Skin epidermis (tissue), 12 donors: ENCODE data around the gene WNT2.
"Not testable (repeated sequence)": the region's sequence is repeated elsewhere in the genome, so short reads cannot be mapped to it uniquely, and the experiment has no call there.

Experiments
- H3K27ac ChIP-seq, 21 experiments: fragments of 200-600 bp; sonication (generic) in 11 of 21; one replicate each; pipeline ENCODE4 v1.5.0; 2020; ENCODE audit warnings: mild to moderate bottlenecking in 3 of 21, inconsistent platforms in 2 of 21, moderate library complexity in 2 of 21
- H3K4me3 ChIP-seq, 7 experiments: fragments of 200-600 bp; sonication (generic) in 2 of 7; one replicate each; pipeline ENCODE4 v1.5.0; 2020; ENCODE audit warnings: inconsistent platforms in 2 of 7, mild to moderate bottlenecking in 2 of 7, moderate library complexity in 1 of 7

The WNT2 gene

GRCh38 chr7:117312593-117313580 is 10.0 kb downstream of the WNT2 start:
- Histone ChIP-seq H3K4me3 (no peak overlapping the region), H3K27ac (no peak overlapping the region)

- H3K27ac ChIP-seq, result no peak overlapping the region
- H3K4me3 ChIP-seq, result no peak overlapping the region
Measured at GRCh38 chr7:117308891-117309290, 14.0 kb downstream of the WNT2 start.

- H3K27ac ChIP-seq, result no peak overlapping the region
- H3K4me3 ChIP-seq, result no peak overlapping the region
Measured at GRCh38 chr7:117302396-117302795, 20.5 kb downstream of the WNT2 start.

GRCh38 chr7:117300506-117300905 is 22.4 kb downstream of the WNT2 start:
- H3K4me3 ChIP-seq, H3K27ac ChIP-seq: not testable (repeated sequence)

GRCh38 chr7:117297606-117298005 is 25.3 kb downstream of the WNT2 start:
- Histone ChIP-seq H3K4me3 (no peak overlapping the region), H3K27ac (no peak overlapping the region)

GRCh38 chr7:117296066-117296465 is 26.8 kb downstream of the WNT2 start:
- Histone ChIP-seq H3K4me3 (no peak overlapping the region), H3K27ac (no peak overlapping the region)

GRCh38 chr7:117285826-117286225 is 37.0 kb downstream of the WNT2 start:
- Histone ChIP-seq H3K27ac (no peak overlapping the region), H3K4me3 (no peak overlapping the region)

GRCh38 chr7:117284692-117285091 is 38.2 kb downstream of the WNT2 start:
- Histone ChIP-seq H3K27ac (peak overlapping the region in 1 of 21 experiments; percentile 77), H3K4me3 (no peak overlapping the region)

GRCh38 chr7:117283779-117284178 is 39.1 kb downstream of the WNT2 start:
- Histone ChIP-seq H3K27ac (peak overlapping the region in 3 of 21 experiments; percentile 37 to 77 (median 41)), H3K4me3 (no peak overlapping the region)

DNA sequence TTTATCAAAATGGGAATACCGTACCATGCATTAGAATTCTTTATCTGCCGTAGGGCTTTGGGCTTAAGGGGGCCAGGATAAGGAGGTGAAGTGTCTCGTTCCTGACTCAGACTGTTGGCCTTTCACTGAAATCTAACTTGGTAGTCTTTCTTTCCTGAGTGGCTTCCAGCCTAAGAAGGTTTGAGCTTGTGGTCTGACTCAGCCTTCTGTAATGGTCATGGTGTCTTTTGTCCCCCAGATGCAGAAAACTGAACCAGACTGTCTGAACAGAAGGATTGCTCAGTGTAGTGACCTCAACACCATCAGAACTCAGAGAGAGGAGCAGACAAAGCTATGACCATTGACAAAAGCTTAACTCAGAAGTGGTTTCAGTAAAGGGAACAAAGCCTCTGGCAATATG is 39.5 kb downstream of the WNT2 start:
- Histone ChIP-seq H3K27ac (peak overlapping the region in 2 of 21 experiments; percentile 37 to 77), H3K4me3 (no peak overlapping the region)

DNA sequence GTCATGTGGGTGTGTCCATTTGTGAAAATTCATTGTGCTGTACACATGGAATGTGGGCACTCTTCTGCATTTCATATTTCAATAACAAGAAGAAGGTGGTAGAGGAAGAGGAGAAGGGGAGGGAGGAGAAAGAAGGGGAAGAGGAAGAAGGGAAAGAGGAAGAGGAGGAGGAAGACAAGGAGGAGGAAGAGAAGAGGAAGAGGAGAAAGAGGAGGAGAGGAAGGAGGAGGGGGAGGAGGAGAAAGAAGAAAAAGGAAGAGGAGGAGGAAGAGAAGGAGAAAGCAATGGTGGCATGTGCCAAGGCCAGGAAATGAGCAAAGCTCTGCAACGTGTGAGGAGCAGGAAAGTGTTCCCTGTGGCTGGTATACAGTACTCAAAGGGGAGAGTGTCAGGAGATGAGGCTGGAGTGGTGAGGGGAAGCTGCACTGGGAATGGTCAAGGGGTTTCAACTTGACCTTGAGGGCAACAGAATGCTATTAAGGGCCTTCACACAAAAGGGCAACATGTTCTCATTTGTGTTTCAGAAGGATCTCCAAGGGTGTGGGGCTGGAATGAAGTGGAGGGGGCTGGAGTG is 40.5 kb downstream of the WNT2 start:
- Histone ChIP-seq H3K4me3 (no peak overlapping the region), H3K27ac (no peak overlapping the region)

DNA sequence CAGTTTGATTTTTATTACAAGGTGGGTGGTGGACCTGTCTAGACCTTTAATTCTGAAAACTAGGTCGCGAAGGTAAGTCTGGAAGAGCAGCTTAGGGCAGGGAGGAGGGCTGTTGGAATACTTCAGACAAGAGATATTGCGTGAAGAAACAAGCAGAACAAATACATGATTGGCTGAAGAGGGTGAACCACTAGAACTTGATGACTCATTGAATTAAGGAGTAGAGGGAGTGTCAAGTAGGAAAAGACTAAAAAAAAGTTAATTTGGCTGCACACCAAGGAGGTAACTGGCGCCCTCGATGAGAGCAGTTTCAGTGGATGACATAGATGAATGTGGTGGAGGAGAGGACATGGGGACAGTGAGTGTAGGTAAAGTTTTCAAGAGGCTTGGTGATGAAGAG is 41.3 kb downstream of the WNT2 start:
- Histone ChIP-seq H3K4me3 (no peak overlapping the region), H3K27ac (no peak overlapping the region)

DNA sequence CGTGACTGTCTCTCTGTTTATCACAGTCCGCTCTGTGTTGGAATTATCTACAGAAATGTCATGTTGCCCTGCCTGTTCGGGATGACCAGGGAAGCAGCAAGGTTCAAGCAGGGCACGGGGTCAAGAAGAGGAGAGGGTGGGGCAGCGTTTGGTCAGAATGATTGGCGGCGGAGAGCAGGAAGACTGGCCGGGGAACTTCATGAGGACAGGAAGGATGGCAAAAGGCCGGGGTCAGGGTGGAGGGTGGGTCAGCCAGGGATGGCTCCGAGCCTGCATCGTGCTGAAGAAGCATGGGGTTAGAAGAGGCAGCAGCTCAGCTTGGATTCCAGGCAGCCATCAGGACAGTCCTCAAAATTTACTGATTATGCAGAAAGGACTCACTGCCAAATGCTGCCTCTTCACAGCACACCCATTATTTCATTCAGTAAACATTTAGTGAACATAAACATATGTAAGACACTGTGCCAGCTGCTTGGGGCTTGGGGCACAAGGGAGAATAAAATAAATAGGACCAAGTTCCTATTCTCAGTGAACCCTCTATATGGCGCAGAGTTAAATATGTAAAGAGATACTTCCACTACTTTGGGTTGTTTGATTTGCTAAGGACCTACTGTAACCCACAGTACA is 42.8 kb downstream of the WNT2 start:
- Histone ChIP-seq H3K27ac (no peak overlapping the region), H3K4me3 (no peak overlapping the region)

GRCh38 chr7:117279203-117279602 is 43.7 kb downstream of the WNT2 start:
- Histone ChIP-seq H3K27ac (no peak overlapping the region), H3K4me3 (no peak overlapping the region)

DNA sequence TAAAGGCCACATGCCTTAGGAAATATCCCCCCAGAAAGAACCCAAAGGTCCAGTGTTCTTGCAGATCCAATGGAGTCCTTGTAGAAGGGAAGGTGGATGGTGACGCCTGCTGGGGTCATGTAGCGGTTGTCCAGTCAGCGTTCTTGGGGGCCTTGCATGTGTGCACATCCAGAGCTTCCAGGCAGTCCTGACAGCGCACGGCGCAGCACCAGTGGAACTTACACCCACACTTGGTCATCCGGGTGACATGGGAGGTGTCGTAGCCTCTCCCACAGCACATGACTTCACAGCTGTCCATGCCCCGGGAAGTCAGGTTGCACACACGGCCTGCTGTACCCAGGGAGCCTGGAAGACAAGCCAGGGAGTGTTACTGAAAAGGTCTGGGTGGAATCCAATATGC is 44.8 kb downstream of the WNT2 start:
- H3K27ac ChIP-seq, result no peak overlapping the region

GRCh38 chr7:117277576-117277975 is 45.3 kb downstream of the WNT2 start:
- no peak overlapping the region for H3K4me3 ChIP-seq
- no peak overlapping the region for H3K27ac ChIP-seq

More for the DNA sequence above, 44.8 kb downstream of the WNT2 start:
- H3K4me3 ChIP-seq, result no peak overlapping the region

- Histone ChIP-seq H3K4me3 (no peak overlapping the region), H3K27ac (peak overlapping the region in 1 of 21 experiments; percentile 65)
Measured at GRCh38 chr7:117274951-117275350, 47.9 kb downstream of the WNT2 start.

- H3K27ac ChIP-seq, result peak overlapping the region in 1 of 21 experiments; percentile 11
- H3K4me3 ChIP-seq, result no peak overlapping the region
Measured at GRCh38 chr7:117273814-117274225, 49.0 kb downstream of the WNT2 start.

GRCh38 chr7:117273325-117273724 is 49.5 kb downstream of the WNT2 start:
- peak overlapping the region in 1 of 21 experiments; percentile 11 for H3K27ac ChIP-seq
- H3K4me3 ChIP-seq, result no peak overlapping the region

DNA sequence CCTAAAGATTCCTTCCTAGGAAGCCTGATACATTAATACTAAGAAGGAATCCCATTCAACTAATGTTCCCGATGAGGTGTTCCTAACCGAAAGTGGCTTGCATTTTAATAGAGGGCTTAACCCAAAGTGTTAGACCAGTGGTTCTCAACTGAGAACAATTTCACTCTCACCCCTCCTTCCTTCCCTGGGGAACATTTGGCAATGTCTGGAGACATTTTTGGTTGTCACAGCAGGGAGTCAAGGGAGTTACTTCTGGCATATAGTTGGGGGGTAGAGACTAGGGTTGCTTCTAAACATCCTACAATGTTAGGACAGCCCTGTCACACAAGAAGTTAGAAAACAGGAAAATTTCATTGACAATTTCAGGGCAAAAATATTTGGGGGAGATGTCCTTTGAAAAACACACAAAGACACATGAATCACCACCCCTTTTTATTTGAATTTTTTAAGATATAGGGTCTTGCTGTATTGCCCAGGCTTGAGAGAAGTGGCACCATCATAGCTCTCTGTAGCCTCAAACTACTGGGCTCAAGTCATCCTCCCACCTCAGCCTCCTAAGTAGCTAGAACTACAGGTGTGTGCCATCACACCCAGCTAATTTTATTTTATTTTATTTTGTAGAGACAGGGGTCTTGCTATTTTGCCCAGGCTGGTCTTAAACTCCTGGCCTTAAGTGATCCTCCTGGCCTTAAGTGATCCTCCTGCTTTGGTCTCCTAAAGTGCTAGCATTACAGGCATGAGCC is 50.7 kb downstream of the WNT2 start:
- Histone ChIP-seq H3K4me3 (no peak overlapping the region), H3K27ac (peak overlapping the region in 5 of 21 experiments; percentile 18 to 56 (median 24))
